Measurements from ENCODE around the gene MYOF. TPM values are rescaled to one million over a fixed set of nuclear protein-coding genes. Genes with fewer than 3 reads are reported as not detected.

MYOF gene
- polyA plus RNA-seq, 1 experiment = 275 TPM

DNA sequence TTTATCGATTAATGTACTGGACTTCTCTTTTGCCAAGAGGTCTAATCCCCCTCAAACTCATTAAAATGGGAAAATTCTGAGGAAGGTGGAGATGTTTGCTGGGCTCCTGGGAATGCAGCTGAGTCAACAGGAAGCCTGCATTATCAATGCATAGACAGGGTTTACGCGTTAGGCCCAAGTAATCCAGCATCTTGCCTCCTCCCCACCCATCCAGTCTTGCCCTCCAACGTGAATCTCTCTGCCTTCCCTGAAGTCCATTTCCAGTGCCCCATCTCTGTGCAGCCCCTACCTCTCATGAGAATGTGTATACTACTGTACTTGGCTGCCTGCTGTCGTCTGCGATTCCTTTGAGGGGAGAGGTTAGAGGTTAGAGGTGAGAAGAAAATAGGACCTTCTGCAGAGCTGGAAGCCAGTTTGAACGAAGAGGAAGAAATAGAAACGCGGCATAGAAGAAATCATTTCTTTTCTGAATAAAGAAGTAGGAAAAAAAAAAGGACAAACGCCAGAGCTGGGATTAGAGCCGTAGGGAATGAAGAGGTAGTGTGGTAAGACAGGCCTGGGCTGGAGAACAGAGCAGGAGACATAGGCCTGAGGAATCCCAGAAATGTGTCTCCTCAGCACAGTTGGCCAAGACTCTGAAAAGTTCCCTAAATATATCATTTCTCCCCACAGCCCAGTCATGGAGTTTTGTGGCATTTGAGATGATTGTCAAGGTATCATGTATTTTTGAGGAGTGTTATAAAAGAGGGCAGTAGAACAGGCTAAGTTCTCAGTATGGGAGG lies 75.6 kb downstream of the MYOF start:
- ChIA-PET POLR2A (interaction anchor here (0.6 kb wide), 1 partner anchor 75 kb away, joined by 4 read pairs; no protein-coding TSS in a partner anchor), CTCF (interaction anchor here (0.7 kb wide), 1 partner anchor 43 kb away, joined by 3 read pairs; no protein-coding TSS in a partner anchor)
- no peak overlapping the region for H3K27ac ChIP-seq (ENCODE audit: low read depth, low read length)
- no peak overlapping the region for H3K4me3 ChIP-seq (ENCODE audit: low read depth, low read length)
- no peaks in the 10 kb centered on the region for H3K27me3 ChIP-seq (ENCODE audit: control insufficient read depth, insufficient read depth, low read length)
- H3K9me3 ChIP-seq (ENCODE audit: control insufficient read depth, insufficient read depth, low read length) = no peaks in the 10 kb centered on the region
- TF ChIP-seq, protein P1, sequence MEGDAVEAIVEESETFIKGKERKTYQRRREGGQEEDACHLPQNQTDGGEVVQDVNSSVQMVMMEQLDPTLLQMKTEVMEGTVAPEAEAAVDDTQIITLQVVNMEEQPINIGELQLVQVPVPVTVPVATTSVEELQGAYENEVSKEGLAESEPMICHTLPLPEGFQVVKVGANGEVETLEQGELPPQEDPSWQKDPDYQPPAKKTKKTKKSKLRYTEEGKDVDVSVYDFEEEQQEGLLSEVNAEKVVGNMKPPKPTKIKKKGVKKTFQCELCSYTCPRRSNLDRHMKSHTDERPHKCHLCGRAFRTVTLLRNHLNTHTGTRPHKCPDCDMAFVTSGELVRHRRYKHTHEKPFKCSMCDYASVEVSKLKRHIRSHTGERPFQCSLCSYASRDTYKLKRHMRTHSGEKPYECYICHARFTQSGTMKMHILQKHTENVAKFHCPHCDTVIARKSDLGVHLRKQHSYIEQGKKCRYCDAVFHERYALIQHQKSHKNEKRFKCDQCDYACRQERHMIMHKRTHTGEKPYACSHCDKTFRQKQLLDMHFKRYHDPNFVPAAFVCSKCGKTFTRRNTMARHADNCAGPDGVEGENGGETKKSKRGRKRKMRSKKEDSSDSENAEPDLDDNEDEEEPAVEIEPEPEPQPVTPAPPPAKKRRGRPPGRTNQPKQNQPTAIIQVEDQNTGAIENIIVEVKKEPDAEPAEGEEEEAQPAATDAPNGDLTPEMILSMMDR (IDR thresholded peaks at IDR 0.05; ENCODE audit: low read depth, low read length) = no peak
- DNase-seq (ENCODE audit: low read depth, low spot score) = no peak

DNA sequence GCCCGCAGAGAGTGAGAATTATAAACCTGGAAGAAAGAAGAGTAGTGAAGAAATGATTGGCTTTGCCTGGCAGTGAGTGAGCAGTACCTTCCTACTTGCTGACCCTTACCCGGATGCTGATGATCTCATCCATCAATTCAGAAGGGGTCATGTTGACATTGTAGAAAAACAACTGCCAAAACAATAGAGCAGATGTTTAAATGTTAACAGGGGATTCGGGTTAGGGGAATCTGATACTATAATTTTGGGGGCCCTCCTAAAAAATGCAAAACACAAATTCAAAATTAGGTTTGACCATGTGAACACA lies 78.1 kb downstream of the MYOF start:
- H3K27ac ChIP-seq (ENCODE audit: low read depth, low read length) = no peak overlapping the region
- POLR2A ChIA-PET = no interaction called here

DNA sequence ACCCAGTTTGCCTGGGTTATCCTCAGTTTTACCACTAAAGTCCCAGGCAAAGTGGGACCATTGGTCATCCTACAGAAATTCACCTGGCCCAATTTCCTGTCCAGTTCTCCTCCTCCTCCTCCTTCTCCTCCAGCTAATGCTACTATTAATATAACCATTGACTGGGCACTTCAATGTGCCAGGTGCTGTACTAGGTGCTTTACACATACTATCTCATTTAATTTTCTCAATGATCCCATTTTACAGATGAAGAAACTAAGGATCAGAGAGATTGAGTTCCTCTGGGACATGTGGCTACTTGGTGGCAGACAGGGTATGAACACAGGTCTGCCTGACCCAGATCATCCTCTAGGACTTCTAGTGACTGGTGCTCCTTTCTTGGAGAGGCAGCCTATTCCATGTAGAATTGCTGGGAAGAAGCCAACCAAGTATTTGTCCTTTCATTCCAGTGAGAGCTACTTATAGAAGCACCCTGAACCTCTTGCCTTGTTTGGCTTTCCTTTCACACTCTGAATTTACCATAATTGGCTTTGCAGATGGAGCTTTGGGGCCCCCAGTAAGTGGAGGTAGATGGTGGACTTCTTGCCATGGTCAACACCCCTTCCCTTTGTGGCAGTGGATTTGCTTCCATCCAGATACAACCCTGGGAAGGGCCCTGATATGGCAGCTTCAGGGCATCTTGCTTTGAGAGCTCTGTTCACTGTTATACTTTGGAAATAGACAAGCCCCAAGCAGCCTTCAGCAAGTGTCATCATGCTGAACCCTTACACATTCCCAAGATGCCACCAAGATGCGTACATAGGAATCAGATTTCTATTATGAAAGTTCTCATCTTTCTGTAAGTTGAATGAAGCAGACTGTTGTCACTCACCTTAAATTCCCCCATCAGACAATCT lies 78.7 kb downstream of the MYOF start:
- H3K27me3 ChIP-seq (ENCODE audit: control insufficient read depth, insufficient read depth, low read length) = no peaks in the 10 kb centered on the region
- TF ChIP-seq, protein P1 (IDR thresholded peaks at IDR 0.05; ENCODE audit: low read depth, low read length) = no peak
- H3K27ac ChIP-seq (ENCODE audit: low read depth, low read length) = no peak overlapping the region
- H3K4me3 ChIP-seq (ENCODE audit: low read depth, low read length) = no peak overlapping the region
- no peaks in the 10 kb centered on the region for H3K9me3 ChIP-seq (ENCODE audit: control insufficient read depth, insufficient read depth, low read length)
- CTCF ChIA-PET = interaction anchor here (3.9 kb wide), 2 partner anchors 27 to 79 kb away, joined by 24 to 29 read pairs; partner anchors contain the start of gene MYOF
- no peak for DNase-seq (ENCODE audit: low read depth, low spot score)
- POLR2A ChIA-PET = no interaction called here

More for the DNA sequence above, 78.1 kb downstream of the MYOF start:
- Histone ChIP-seq H3K27me3 (ENCODE audit: control insufficient read depth, insufficient read depth, low read length) (no peaks in the 10 kb centered on the region), H3K4me3 (ENCODE audit: low read depth, low read length) (no peak overlapping the region), H3K9me3 (ENCODE audit: control insufficient read depth, insufficient read depth, low read length) (no peaks in the 10 kb centered on the region)
- CTCF ChIA-PET = interaction anchor here (3.9 kb wide), 2 partner anchors 27 to 78 kb away, joined by 24 to 29 read pairs; partner anchors contain the start of gene MYOF
- DNase-seq (ENCODE audit: low read depth, low spot score) = no peak
- TF ChIP-seq, protein P1 (IDR thresholded peaks at IDR 0.05; ENCODE audit: low read depth, low read length) = no peak

DNA sequence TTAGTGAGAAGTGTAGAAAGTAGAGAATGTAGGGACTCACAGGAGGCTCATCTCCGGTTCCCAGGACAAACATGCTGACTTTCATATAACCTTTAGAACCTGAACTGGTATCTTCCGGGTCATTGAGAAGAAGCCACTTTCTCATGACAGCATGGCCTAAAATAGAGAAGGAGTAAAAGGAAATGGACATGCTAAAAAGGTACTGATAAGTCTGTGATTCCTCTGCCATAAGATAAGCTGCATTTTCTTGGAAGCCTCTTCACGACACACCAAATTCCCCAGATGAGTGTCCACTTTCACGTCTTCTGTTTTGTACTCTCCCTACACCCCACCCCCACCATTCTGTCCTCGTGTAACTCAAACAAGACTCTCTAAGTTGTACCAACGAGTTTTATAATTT lies 79.9 kb downstream of the MYOF start:
- Histone ChIP-seq H3K27ac (ENCODE audit: low read depth, low read length) (no peak overlapping the region), H3K27me3 (ENCODE audit: control insufficient read depth, insufficient read depth, low read length) (no peaks in the 10 kb centered on the region), H3K4me3 (ENCODE audit: low read depth, low read length) (no peak overlapping the region), H3K9me3 (ENCODE audit: control insufficient read depth, insufficient read depth, low read length) (no peaks in the 10 kb centered on the region)
- ChIA-PET POLR2A (no interaction called here), CTCF (interaction anchor here (0.7 to 3.9 kb wide), 3 partner anchors 25 to 80 kb away, joined by 3 to 29 read pairs (median 24); partner anchors contain the start of gene MYOF)
- TF ChIP-seq, protein P1 (IDR thresholded peaks at IDR 0.05; ENCODE audit: low read depth, low read length) = no peak
- no peak for DNase-seq (ENCODE audit: low read depth, low spot score)

All from AG04450 (cell line).